GM12878 (cell line): Measurements from ENCODE around the gene TNF. TPM values are rescaled to one million over a fixed set of nuclear protein-coding genes. Genes with fewer than 3 reads are reported as not detected.

ENCODE experiments used
- ATAC-seq: fragments of 200-7000 bp; cut with Tn5 transposase; 3 replicates; pipeline ENCODE4 v1.9.1; 2020; ENCODE audit warnings: mild to moderate bottlenecking, moderate library complexity
- BruUV-seq: library from RNA; stranded (reverse); fragments of 400-500 nt; replicated peaks from 2 replicates; lab custom pipeline; 2021; lab: Mats Ljungman, UMichigan
- CTCF ChIA-PET: fragments of 300-600 bp; sonication (Branson Sonifier 250); formaldehyde crosslinking; extraction: SDS; loops from one replicate; lab custom pipeline; 2021; ENCODE audit warnings: inconsistent platforms; lab: Yijun Ruan, JAX
- POLR2A ChIA-PET: fragments of 350-600 bp; formaldehyde crosslinking; extraction: SDS; loops from one replicate; lab custom pipeline; 2021; ENCODE audit warnings: inconsistent platforms; lab: Charles Lee
- RAD21 ChIA-PET: fragments of 300-600 bp; sonication (Branson Sonifier 250); formaldehyde crosslinking; loops from one replicate; lab custom pipeline; 2023; ENCODE audit warnings: antibody characterized with exemption; ENCODE audit not compliant: unreplicated experiment; lab: Charles Lee
- SMC1A ChIA-PET: fragments of 300-600 bp; sonication (Branson Sonifier 250); formaldehyde crosslinking; loops from one replicate; lab custom pipeline; 2023; ENCODE audit not compliant: unreplicated experiment, uncharacterized antibody; lab: Charles Lee
- DNase-seq: peaks from one replicate; pipeline ENCODE4 v3.0.0-alpha.2; 2011; ENCODE audit warnings: low read depth, low spot score
- FAIRE-seq: peaks from 3 replicates; lab custom pipeline; 2011; peaks lifted over from hg19 to GRCh38; lab: Jason Lieb, UNC
- H2AFZ ChIP-seq: 2 replicates; pipeline ENCODE4 v1.6.0; 2011; ENCODE audit warnings: low read depth, low read length, control low read depth; ENCODE audit not compliant: control insufficient read depth
- H3K27ac ChIP-seq: 2 replicates; pipeline ENCODE4 v1.5.1; 2011; ENCODE audit warnings: control low read depth; ENCODE audit not compliant: control insufficient read depth, insufficient read depth
- H3K27me3 ChIP-seq, 2 experiments: replicated peaks in 1 of 2; 2 replicates each; pipeline versions ENCODE4 v1.6.0 to v1.6.1; 2011; ENCODE audit warnings: low read length in 1 of 2; ENCODE audit not compliant: control insufficient read depth in 2 of 2, insufficient read depth in 2 of 2
- H3K36me3 ChIP-seq, 2 experiments: 2 replicates each; pipeline ENCODE4 v1.5.1; 2011; ENCODE audit warnings: low read length in 1 of 2; ENCODE audit not compliant: control insufficient read depth in 2 of 2, insufficient read depth in 2 of 2
- H3K4me1 ChIP-seq: 2 replicates; pipeline ENCODE4 v1.6.1; 2011; ENCODE audit warnings: mild to moderate bottlenecking, low read length, moderate library complexity, mixed read lengths; ENCODE audit not compliant: control insufficient read depth, insufficient read depth
- H3K4me2 ChIP-seq: 2 replicates; pipeline ENCODE4 v1.6.0; 2011; ENCODE audit warnings: control low read depth; ENCODE audit not compliant: control insufficient read depth, insufficient read depth
- H3K4me3 ChIP-seq: fragments of 200-600 bp; sonication (generic); 2 replicates; pipeline ENCODE4 v1.5.1; 2016
- H3K79me2 ChIP-seq: 2 replicates; pipeline ENCODE4 v1.6.0; 2011; ENCODE audit warnings: low read length; ENCODE audit not compliant: control insufficient read depth, insufficient read depth
- H3K9ac ChIP-seq: 2 replicates; pipeline ENCODE4 v1.8.0; 2011; ENCODE audit warnings: low read length, control low read depth, mixed read lengths; ENCODE audit not compliant: control insufficient read depth, insufficient read depth
- H3K9me3 ChIP-seq: replicated peaks from 3 replicates; pipeline ENCODE4 v1.5.1; 2011; ENCODE audit warnings: mild to moderate bottlenecking, low read length; ENCODE audit not compliant: control insufficient read depth, insufficient read depth
- H4K20me1 ChIP-seq: 2 replicates; pipeline ENCODE4 v1.6.0; 2011; ENCODE audit not compliant: control insufficient read depth, insufficient read depth
- CBFB ChIP-seq: IDR thresholded peaks from 2 replicates; pipeline ENCODE4 v1.6.1; 2016; ENCODE audit warnings: antibody characterized with exemption, low read depth
- IKZF2 ChIP-seq, 2 experiments: fragments of 450-650 bp; IDR thresholded peaks; 2 replicates each; pipeline ENCODE4 v1.6.1; 2017; ENCODE audit warnings: mild to moderate bottlenecking in 2 of 2, moderate library complexity in 2 of 2
- MEF2B ChIP-seq: fragments of 450-650 bp; IDR thresholded peaks from 2 replicates; pipeline ENCODE4 v1.6.1; 2018; ENCODE audit warnings: mild to moderate bottlenecking, moderate library complexity; ENCODE audit not compliant: partially characterized antibody, poor library complexity, severe bottlenecking
- SRF ChIP-seq, 2 experiments: IDR thresholded peaks; 2 replicates each; pipeline ENCODE4 v1.6.1; 2011; ENCODE audit warnings: low read depth in 2 of 2, low read length in 2 of 2, mild to moderate bottlenecking in 1 of 2, moderate library complexity in 1 of 2
- TCF7 ChIP-seq: IDR thresholded peaks from 2 replicates; pipeline ENCODE4 v1.6.1; 2014; ENCODE audit warnings: antibody characterized with exemption, borderline replicate concordance
- ZBTB33 ChIP-seq: fragments of 450-650 bp; IDR thresholded peaks from 2 replicates; pipeline ENCODE4 v1.6.1; 2017; ENCODE audit warnings: mild to moderate bottlenecking
- WGBS: methylation state at CpG from one replicate; pipeline ENCODE4 v1.1.6; 2016; ENCODE audit warnings: low lambda C conversion rate; ENCODE audit not compliant: insufficient replicate concordance, insufficient coverage; ENCODE audit errors: missing lambda C conversion rate; 5-methylcytosine and 5-hydroxymethylcytosine counted together
- in situ Hi-C: fragments of 300-500 bp; cut with MboI; formaldehyde crosslinking; loops from 9 replicates; pipeline ENCODE4 v1.14.3; 2018; ENCODE audit warnings: mixed read lengths
- intact Hi-C: fragments of 100-400 bp; cut with micrococcal nuclease; formaldehyde crosslinking; loops from one replicate; pipeline ENCODE4 v1.14.2; 2022; ENCODE audit not compliant: unreplicated experiment
- polyA plus RNA-seq, 11 experiments: library from polyadenylated mRNA; depleted of rRNA in 4 of 11; unstranded in 6 of 11; stranded (reverse) in 5 of 11; fragments of >200 nt; fragmentation: Nextera tagmentation in 4 of 11; fragmentation: Illumina TruSeq in 1 of 11; extraction: Ambion mirVana in 4 of 11; extraction: Trizol in 1 of 11; gene quantifications; 1 replicate in 1 of 11; 2 replicates in 10 of 11; pipeline versions ENCODE4 v1.2.1 to v1.2.3, GENCODE V29; 2011 to 2016; ENCODE audit warnings: inconsistent platforms in 2 of 11, missing spikeins in 2 of 11, low read depth in 1 of 11
- total RNA-seq, 4 experiments: library from RNA; depleted of rRNA in 3 of 4; stranded (reverse); fragments of >200 nt in 3 of 4; fragmentation: Illumina TruSeq in 1 of 4; extraction: Trizol in 1 of 4; gene quantifications; 2 replicates each; pipeline versions ENCODE4 v1.2.1 to v1.2.3, GENCODE V29; 2013 to 2021

Gene TNF
- total and polyA plus RNA-seq, 10 of the 15 experiments (the other 5 are each of a cell fraction or from before 2014, with no cell fraction given), result 18.0 to 94.8 (median 61.9) TPM

DNA sequence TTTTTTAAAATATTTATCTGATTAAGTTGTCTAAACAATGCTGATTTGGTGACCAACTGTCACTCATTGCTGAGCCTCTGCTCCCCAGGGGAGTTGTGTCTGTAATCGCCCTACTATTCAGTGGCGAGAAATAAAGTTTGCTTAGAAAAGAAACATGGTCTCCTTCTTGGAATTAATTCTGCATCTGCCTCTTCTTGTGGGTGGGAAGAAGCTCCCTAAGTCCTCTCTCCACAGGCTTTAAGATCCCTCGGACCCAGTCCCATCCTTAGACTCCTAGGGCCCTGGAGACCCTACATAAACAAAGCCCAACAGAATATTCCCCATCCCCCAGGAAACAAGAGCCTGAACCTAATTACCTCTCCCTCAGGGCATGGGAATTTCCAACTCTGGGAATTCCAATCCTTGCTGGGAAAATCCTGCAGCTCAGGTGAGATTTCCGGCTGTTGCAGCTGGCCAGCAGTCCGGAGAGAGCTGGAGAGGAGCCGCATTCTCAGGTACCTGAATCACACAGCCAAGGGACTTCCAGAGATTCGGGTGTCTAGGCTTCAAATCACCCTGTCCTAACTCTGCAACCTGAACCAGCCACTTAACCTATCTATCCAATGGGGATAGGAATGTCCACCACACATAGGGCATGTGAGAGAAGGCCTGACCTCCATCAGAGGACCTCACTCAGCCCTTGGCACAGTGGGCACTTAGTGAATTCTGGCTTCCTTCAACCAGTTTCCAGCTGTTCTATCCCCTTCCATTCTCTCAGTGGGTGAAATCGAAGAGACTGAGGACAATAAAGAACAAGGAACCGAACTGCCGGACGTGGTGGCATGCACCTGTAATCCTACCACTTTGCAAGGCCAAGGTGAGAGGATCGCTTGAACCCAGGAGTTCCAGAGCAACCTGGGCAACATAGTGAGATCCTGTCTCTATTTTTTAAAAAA lies 3.1 kb downstream of the TNF start (continued):
- TF ChIP-seq ZBTB33, result no peak
- peak; percentile 32 for TF ChIP-seq MEF2B
- TF ChIP-seq TCF7, result no peak
- TF ChIP-seq IKZF2 (IDR thresholded peaks at IDR 0.05), result peak; percentile 49 to 50; a peak in 2 of 4 replicates
- TF ChIP-seq, all 136 proteins: peak for 13

GRCh38 chr6:31579119-31579505 lies 3.7 kb downstream of the TNF start:
- peaks cover 39% of the 10 kb centered on the region for H3K4me1 ChIP-seq
- intact Hi-C loops, result no loop called here
- no TSS peak for BruUV-seq
- 0 out of 2 replicates have a peak, but pooled peaks have one; percentile 10 for TF ChIP-seq CBFB
- TF ChIP-seq SRF (IDR thresholded peaks at IDR 0.05; ENCODE audit: low read depth in 2 of 2, low read length in 2 of 2), result no peak
- no peaks in the 10 kb centered on the region for H4K20me1 ChIP-seq
- DNase-seq, result no peak
- H3K36me3 ChIP-seq, result peaks cover 0 to 7% of the 10 kb centered on the region in 2 experiments; a peak in 2 of 4 replicates
- H3K4me2 ChIP-seq, result peak overlapping the region; percentile 95
- H3K27ac ChIP-seq, result peak overlapping the region; percentile 91
- no peaks in the 10 kb centered on the region for H3K9me3 ChIP-seq
- no peak overlapping the region for H2AFZ ChIP-seq
- ATAC-seq, result no peak
- H3K79me2 ChIP-seq, result peaks cover 80% of the 10 kb centered on the region
- CTCF ChIA-PET, result interaction anchor here (1.1 to 31.0 kb wide), 3 partner anchors 14 to 85 kb away, joined by 3 to 2098 read pairs (median 789); partner anchors contain the start of genes ATP6V1G2, DDX39B, LST1 and LTA
- H3K4me3 ChIP-seq, result peak overlapping the region; percentile 93; the same call in 1 of the 2 replicates
- POLR2A ChIA-PET, result interaction anchor here (5.2 to 17.1 kb wide), 5 partner anchors 5 to 29 kb away, joined by 42 to 282 read pairs (median 222); partner anchors contain the start of genes ATP6V1G2, LST1, LTB and NCR3
- SMC1A ChIA-PET, result interaction anchor here (2.4 to 45.5 kb wide), 3 partner anchors 16 to 31 kb away, joined by 8 to 1989 read pairs (median 523); partner anchors contain the start of genes ATP6V1G2, DDX39B, LTA and NCR3
- in situ Hi-C loops, result no loop called here
- no peak for FAIRE-seq
- RAD21 ChIA-PET, result interaction anchor here (6.2 to 17.5 kb wide), 3 partner anchors 9 to 26 kb away, joined by 53 to 620 read pairs (median 466); partner anchors contain the start of genes ATP6V1G2, LTA, NCR3 and NFKBIL1
- no peak overlapping the region for H3K9ac ChIP-seq
- H3K27me3 ChIP-seq, result no peaks in the 10 kb centered on the region
- WGBS, result 34% methylated on average over 3 of the region's 3 CpGs
